ENCODE data around the gene ANK2. TPM values are rescaled to one million over a fixed set of nuclear protein-coding genes. Genes with fewer than 3 reads are reported as not detected.

ANK2 gene
- total RNA-seq, 1 donor from 2014 or later = 58.3 TPM

DNA sequence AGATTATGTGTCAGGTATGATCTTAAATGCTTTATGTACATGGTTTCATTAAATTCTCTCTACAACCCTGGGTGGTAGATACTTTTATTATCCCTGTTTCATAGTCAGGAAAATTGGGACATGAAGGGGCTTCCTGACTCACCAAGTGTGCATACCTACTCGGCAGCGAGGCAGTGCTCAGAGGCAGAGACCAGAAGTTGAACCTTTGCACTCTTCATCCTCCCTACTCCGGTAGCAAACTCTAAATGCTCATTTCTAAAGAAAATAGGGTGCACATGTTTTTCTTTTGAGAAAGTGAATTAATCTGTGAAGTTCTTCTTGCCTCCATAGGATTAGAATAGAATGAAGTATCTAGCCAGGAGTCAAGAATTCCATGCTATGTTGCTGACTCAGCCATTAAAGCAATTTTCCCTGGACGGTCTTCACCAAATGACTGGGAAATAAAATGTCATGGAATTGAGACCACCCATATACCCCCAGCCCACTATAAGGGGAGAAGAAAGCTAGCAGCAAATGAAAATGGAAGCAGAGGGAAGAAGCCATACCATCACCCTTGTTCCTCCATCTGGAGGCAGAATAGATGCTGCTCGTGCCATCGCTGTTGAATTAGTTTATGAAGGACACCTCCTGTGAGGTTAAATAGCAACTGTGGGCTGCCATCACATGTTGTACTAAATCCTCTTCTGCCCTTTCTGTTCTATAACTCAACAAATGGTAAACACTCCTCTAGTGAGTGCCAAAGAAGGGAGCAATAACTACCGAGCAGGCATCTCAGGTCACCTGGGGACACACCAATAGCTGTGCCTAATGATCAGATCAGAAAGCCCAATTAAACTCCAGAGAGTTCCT is 356.6 kb downstream of the ANK2 start:
- Mint-ChIP-seq H3K4me3 (no peak overlapping the region), H3K9me3 (peaks cover 2% of the 10 kb centered on the region), H3K36me3 (ENCODE audit: low read depth) (no peaks in the 10 kb centered on the region), H3K27me3 (ENCODE audit: low read depth) (no peaks in the 10 kb centered on the region), H3K27ac (ENCODE audit: unreplicated experiment) (no peak overlapping the region), H3K4me1 (no peaks in the 10 kb centered on the region)
- no peak for DNase-seq (ENCODE audit: low read depth, low spot score)
- TF ChIP-seq CTCF (conservative IDR thresholded peaks at IDR 0.05) = no peak

- Mint-ChIP-seq H3K27ac (ENCODE audit: unreplicated experiment) (no peak overlapping the region), H3K4me1 (no peaks in the 10 kb centered on the region), H3K36me3 (ENCODE audit: low read depth) (no peaks in the 10 kb centered on the region)
These were observed 357.2 kb downstream of the ANK2 start for GRCh38 chr4:113406723-113407016.

GRCh38 chr4:113407409-113407808 is 358.0 kb downstream of the ANK2 start:
- H3K27me3 Mint-ChIP-seq (ENCODE audit: low read depth) = no peaks in the 10 kb centered on the region
- H3K4me3 Mint-ChIP-seq = no peak overlapping the region
- no peak for TF ChIP-seq CTCF (conservative IDR thresholded peaks at IDR 0.05)
- no peaks in the 10 kb centered on the region for H3K9me3 Mint-ChIP-seq
- DNase-seq (ENCODE audit: low read depth, low spot score) = no peak
- no peaks in the 10 kb centered on the region for H3K4me1 Mint-ChIP-seq
- no peaks in the 10 kb centered on the region for H3K36me3 Mint-ChIP-seq (ENCODE audit: low read depth)
- H3K27ac Mint-ChIP-seq (ENCODE audit: unreplicated experiment) = no peak overlapping the region

More at GRCh38 chr4:113406723-113407016, 357.2 kb downstream of the ANK2 start:
- H3K4me3 Mint-ChIP-seq = no peak overlapping the region
- no peak for DNase-seq (ENCODE audit: low read depth, low spot score)
- H3K9me3 Mint-ChIP-seq = peaks cover 2% of the 10 kb centered on the region
- no peak for TF ChIP-seq CTCF (conservative IDR thresholded peaks at IDR 0.05)
- no peaks in the 10 kb centered on the region for H3K27me3 Mint-ChIP-seq (ENCODE audit: low read depth)

- Mint-ChIP-seq H3K36me3 (ENCODE audit: low read depth) (no peaks in the 10 kb centered on the region), H3K9me3 (no peaks in the 10 kb centered on the region), H3K4me1 (no peaks in the 10 kb centered on the region), H3K27ac (ENCODE audit: unreplicated experiment) (no peak overlapping the region), H3K4me3 (no peak overlapping the region), H3K27me3 (ENCODE audit: low read depth) (no peaks in the 10 kb centered on the region)
- DNase-seq (ENCODE audit: low read depth, low spot score) = no peak
- TF ChIP-seq CTCF (conservative IDR thresholded peaks at IDR 0.05) = no peak
These were observed 359.7 kb downstream of the ANK2 start for GRCh38 chr4:113409181-113409580.

DNA sequence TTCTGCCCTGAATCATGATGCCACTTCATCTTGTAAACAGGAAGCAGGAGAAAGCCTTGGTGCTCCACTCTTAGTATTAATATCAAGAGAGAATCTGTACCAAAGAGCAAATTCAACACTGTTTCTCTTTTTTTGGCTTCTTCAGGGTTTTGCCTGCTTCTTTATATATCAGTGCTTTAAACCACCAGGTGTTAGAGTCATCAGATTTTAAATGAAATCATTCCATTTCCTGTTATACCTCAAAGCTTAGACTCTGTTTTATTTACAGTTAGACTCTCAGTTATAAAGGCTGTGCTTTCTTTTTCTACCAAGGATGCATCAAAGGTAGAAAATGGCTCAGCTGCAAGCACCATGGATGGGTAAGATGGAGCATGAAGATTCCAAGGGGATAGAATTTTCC is 361.2 kb downstream of the ANK2 start:
- H3K4me3 Mint-ChIP-seq = no peak overlapping the region
- no peaks in the 10 kb centered on the region for H3K36me3 Mint-ChIP-seq (ENCODE audit: low read depth)
- no peaks in the 10 kb centered on the region for H3K4me1 Mint-ChIP-seq
- no peak for TF ChIP-seq CTCF (conservative IDR thresholded peaks at IDR 0.05)
- H3K27ac Mint-ChIP-seq (ENCODE audit: unreplicated experiment) = no peak overlapping the region
- no peaks in the 10 kb centered on the region for H3K9me3 Mint-ChIP-seq
- H3K27me3 Mint-ChIP-seq (ENCODE audit: low read depth) = no peaks in the 10 kb centered on the region
- no peak for DNase-seq (ENCODE audit: low read depth, low spot score)
